OCI-LY1 (cell line): ENCODE data around the gene GABBR2.

Experiments
- H2AFZ ChIP-seq: fragments of 200-600 bp; sonication (generic), shearing (Covaris generic); 2 replicates; pipeline ENCODE4 v1.6.0; 2014; ENCODE audit warnings: antibody characterized with exemption, mild to moderate bottlenecking, low read length
- H3F3A ChIP-seq: fragments of 200-600 bp; sonication (generic), shearing (Covaris generic); 2 replicates; pipeline ENCODE4 v1.6.0; 2014; ENCODE audit warnings: mild to moderate bottlenecking, antibody characterized with exemption, low read length, moderate library complexity; ENCODE audit not compliant: insufficient read depth
- H3K27ac ChIP-seq: fragments of 200-600 bp; sonication (generic); 2 replicates; pipeline ENCODE4 v1.5.1; 2014; ENCODE audit warnings: low read length, mixed run types, mild to moderate bottlenecking, low read depth; ENCODE audit not compliant: poor library complexity, severe bottlenecking
- H3K27me3 ChIP-seq: fragments of 200-600 bp; sonication (generic); 2 replicates; pipeline ENCODE4 v1.6.0; 2014; ENCODE audit warnings: antibody characterized with exemption, mild to moderate bottlenecking, low read length, moderate library complexity; ENCODE audit not compliant: insufficient read depth
- H3K36me3 ChIP-seq: fragments of 200-600 bp; sonication (generic); 2 replicates; pipeline ENCODE4 v1.6.1; 2014; ENCODE audit warnings: mild to moderate bottlenecking, antibody characterized with exemption, low read length, moderate library complexity, mixed read lengths; ENCODE audit not compliant: insufficient read depth
- H3K4me1 ChIP-seq: fragments of 200-600 bp; sonication (generic); 2 replicates; pipeline ENCODE4 v1.5.1; 2014; ENCODE audit warnings: mild to moderate bottlenecking, low read length, moderate library complexity; ENCODE audit not compliant: insufficient read depth, severe bottlenecking
- H3K4me2 ChIP-seq: fragments of 200-600 bp; sonication (generic), shearing (Covaris generic); 2 replicates; pipeline ENCODE4 v1.6.1; 2014; ENCODE audit warnings: low read length
- H3K4me3 ChIP-seq: fragments of 200-600 bp; sonication (generic); 2 replicates; pipeline ENCODE4 v1.5.1; 2014; ENCODE audit warnings: low read length, low read depth, mild to moderate bottlenecking, mixed read lengths; ENCODE audit not compliant: poor library complexity, severe bottlenecking
- H3K79me2 ChIP-seq: fragments of 200-600 bp; shearing (Covaris generic); 2 replicates; pipeline ENCODE4 v1.6.1; 2016; ENCODE audit warnings: mixed run types, low read length, mixed read lengths; ENCODE audit not compliant: insufficient read depth
- H3K9ac ChIP-seq: fragments of 200-600 bp; sonication (generic), shearing (Covaris generic); 2 replicates; pipeline ENCODE4 v1.6.1; 2014; ENCODE audit warnings: mild to moderate bottlenecking, low read length, mixed read lengths
- H3K9me2 ChIP-seq: fragments of 200-600 bp; sonication (generic), shearing (Covaris generic); 2 replicates; pipeline ENCODE4 v1.6.1; 2014; ENCODE audit warnings: low read depth, mild to moderate bottlenecking, low read length, mixed read lengths
- H3K9me3 ChIP-seq: fragments of 200-600 bp; shearing (Covaris generic); 2 replicates; pipeline ENCODE4 v1.6.1; 2014; ENCODE audit warnings: low read length, mixed read lengths
- H4K20me1 ChIP-seq: fragments of 200-600 bp; sonication (generic), shearing (Covaris generic); 2 replicates; pipeline ENCODE4 v1.6.0; 2016; ENCODE audit warnings: mild to moderate bottlenecking, low read length; ENCODE audit not compliant: insufficient read depth
- EZH2 ChIP-seq: fragments of 200-600 bp; sonication (generic), shearing (Covaris generic); IDR thresholded peaks from 2 replicates; pipeline ENCODE4 v1.8.0; 2017; ENCODE audit warnings: borderline replicate concordance, mixed run types, mild to moderate bottlenecking, antibody characterized with exemption, low read length, moderate library complexity, mixed read lengths
- TF ChIP-seq, protein P1 (sequence below): fragments of 200-600 bp; sonication (generic), shearing (Covaris generic); IDR thresholded peaks from 2 replicates; pipeline ENCODE4 v1.5.1; 2017; ENCODE audit warnings: mild to moderate bottlenecking, antibody characterized with exemption, low read length, moderate library complexity, mixed read lengths

The GABBR2 gene

GRCh38 chr9:98594546-98595160 lies 114.1 kb downstream of the GABBR2 start:
- H3K27ac ChIP-seq: no peak overlapping the region
- H3K9me3 ChIP-seq: no peaks in the 10 kb centered on the region
- H3K27me3 ChIP-seq: no peaks in the 10 kb centered on the region
- H4K20me1 ChIP-seq: no peaks in the 10 kb centered on the region
- H3K9ac ChIP-seq: no peak overlapping the region
- H3K9me2 ChIP-seq: no peaks in the 10 kb centered on the region
- H3K4me3 ChIP-seq: no peak overlapping the region
- no peaks in the 10 kb centered on the region for H3K36me3 ChIP-seq
- H2AFZ ChIP-seq: no peak overlapping the region
- TF ChIP-seq, protein P1, sequence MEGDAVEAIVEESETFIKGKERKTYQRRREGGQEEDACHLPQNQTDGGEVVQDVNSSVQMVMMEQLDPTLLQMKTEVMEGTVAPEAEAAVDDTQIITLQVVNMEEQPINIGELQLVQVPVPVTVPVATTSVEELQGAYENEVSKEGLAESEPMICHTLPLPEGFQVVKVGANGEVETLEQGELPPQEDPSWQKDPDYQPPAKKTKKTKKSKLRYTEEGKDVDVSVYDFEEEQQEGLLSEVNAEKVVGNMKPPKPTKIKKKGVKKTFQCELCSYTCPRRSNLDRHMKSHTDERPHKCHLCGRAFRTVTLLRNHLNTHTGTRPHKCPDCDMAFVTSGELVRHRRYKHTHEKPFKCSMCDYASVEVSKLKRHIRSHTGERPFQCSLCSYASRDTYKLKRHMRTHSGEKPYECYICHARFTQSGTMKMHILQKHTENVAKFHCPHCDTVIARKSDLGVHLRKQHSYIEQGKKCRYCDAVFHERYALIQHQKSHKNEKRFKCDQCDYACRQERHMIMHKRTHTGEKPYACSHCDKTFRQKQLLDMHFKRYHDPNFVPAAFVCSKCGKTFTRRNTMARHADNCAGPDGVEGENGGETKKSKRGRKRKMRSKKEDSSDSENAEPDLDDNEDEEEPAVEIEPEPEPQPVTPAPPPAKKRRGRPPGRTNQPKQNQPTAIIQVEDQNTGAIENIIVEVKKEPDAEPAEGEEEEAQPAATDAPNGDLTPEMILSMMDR: no peak
- no peak for TF ChIP-seq EZH2
- no peaks in the 10 kb centered on the region for H3K4me1 ChIP-seq
- H3F3A ChIP-seq: no peaks in the 10 kb centered on the region
- no peaks in the 10 kb centered on the region for H3K79me2 ChIP-seq
- H3K4me2 ChIP-seq: no peak overlapping the region

DNA sequence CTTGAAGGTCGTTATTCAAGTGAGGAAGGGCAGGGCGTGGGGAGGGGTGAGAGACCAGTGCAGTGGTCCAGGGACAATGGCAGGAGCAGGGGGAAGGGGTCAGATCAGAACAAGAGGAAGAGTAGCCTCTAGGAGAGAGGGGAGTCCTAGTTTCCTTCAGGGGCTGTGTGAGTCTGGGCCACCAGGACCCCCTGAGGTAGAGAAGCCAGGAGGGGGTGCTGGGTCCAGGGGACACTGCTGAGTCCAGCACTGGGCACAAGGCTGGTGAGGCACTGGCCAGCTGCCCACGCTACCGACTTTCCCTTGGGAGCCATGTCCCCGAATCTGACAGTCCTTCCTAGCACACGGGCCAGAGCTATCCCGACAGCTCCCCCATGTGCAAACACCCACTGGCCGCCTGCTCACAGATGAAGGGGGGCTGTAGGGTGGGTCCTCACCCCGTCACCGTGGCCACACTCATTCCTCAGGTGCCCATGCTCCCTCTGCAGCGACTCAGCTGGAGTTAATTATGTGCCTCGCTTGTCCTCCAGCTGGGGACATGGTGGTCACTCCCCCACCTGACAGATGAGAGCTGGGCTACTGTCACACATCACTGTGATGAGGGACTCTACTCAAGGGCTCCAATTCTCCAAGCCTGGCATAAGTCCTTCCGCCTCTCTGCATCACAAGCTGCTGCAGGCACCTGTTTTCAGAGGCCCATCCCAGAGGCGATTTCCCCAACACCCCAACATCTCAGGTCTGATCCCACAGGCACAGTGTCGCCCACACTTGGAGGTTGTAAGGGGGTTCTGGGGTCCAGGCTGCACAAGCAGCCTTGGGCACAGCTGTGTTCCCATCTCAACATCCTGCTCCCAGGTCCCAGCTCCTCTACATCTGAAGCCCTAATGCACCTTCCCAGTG lies 115.1 kb downstream of the GABBR2 start:
- Histone ChIP-seq H3K4me3 (no peak overlapping the region), H3K27ac (no peak overlapping the region), H3F3A (no peaks in the 10 kb centered on the region), H2AFZ (no peak overlapping the region), H3K36me3 (no peaks in the 10 kb centered on the region), H3K9ac (no peak overlapping the region), H3K79me2 (no peaks in the 10 kb centered on the region), H3K27me3 (no peaks in the 10 kb centered on the region), H3K9me2 (no peaks in the 10 kb centered on the region), H3K4me2 (no peak overlapping the region), H3K4me1 (no peaks in the 10 kb centered on the region), H4K20me1 (no peaks in the 10 kb centered on the region), H3K9me3 (no peaks in the 10 kb centered on the region)
- TF ChIP-seq, protein P1: no peak
- no peak for TF ChIP-seq EZH2

DNA sequence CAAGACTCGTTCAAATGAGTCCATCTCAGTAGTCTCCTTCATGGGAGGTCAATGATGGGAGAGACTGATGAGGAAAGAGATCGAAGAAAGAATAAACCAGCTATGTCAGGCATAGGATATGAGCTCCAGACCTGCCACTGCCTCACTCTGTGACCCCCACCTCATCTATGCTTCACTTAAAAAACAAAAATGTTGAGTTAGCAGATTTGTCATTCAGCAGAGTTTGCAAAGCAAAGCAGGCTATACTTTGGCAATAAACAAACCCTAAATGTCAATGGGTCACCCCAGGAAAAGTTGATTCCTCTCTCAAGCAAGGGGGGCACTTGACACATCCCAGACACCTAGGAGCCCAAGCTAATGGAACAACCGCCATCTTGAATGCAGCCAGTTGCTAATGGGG lies 117.0 kb downstream of the GABBR2 start:
- no peak overlapping the region for H3K27ac ChIP-seq
- no peaks in the 10 kb centered on the region for H3K9me3 ChIP-seq
- H3K4me2 ChIP-seq: no peak overlapping the region
- H3F3A ChIP-seq: no peaks in the 10 kb centered on the region
- H3K4me1 ChIP-seq: no peaks in the 10 kb centered on the region
- no peaks in the 10 kb centered on the region for H3K9me2 ChIP-seq
- H3K79me2 ChIP-seq: no peaks in the 10 kb centered on the region
- H2AFZ ChIP-seq: no peak overlapping the region
- no peaks in the 10 kb centered on the region for H3K27me3 ChIP-seq
- H3K36me3 ChIP-seq: no peaks in the 10 kb centered on the region
- TF ChIP-seq EZH2: no peak
- TF ChIP-seq, protein P1: no peak
- H4K20me1 ChIP-seq: no peaks in the 10 kb centered on the region
- H3K9ac ChIP-seq: no peak overlapping the region
- no peak overlapping the region for H3K4me3 ChIP-seq
